NCI-H526 (cell line): ENCODE results near the gene CD24.
A peak's percentile ranks its signal among the peaks of the same experiment; 100 is the strongest.
"Not testable (repeated sequence)": the region's sequence is repeated elsewhere in the genome, so short reads cannot be mapped to it uniquely, and the experiment has no call there.

Experiments
- DNase-seq, 2 experiments: peaks; one replicate each; lab custom pipeline; 2025; lab: John Stamatoyannopoulos, UW

CD24 gene

GRCh38 chr6:106974336-106974998 lies at the start of gene CD24:
Gene CD24 (minus strand): TSS chr6:106974729. CDS start chr6:106974646, 83 bp downstream.
- DNase-seq: peak; percentile 39 to 89

- no peak for DNase-seq
These were observed 47.1 kb upstream of the CD24 start for GRCh38 chr6:107021446-107022185.

- DNase-seq: no peak
These were observed 45.7 kb upstream of the CD24 start for GRCh38 chr6:107020239-107020638.

GRCh38 chr6:107019628-107020027 lies 45.1 kb upstream of the CD24 start:
- not testable (repeated sequence) for DNase-seq

- DNase-seq: no peak
These were observed 44.5 kb upstream of the CD24 start for GRCh38 chr6:107019047-107019446.

- no peak for DNase-seq
These were observed 35.0 kb upstream of the CD24 start for GRCh38 chr6:107009499-107009898.

- DNase-seq: peak; percentile 29 to 78
These were observed 23.0 kb upstream of the CD24 start for GRCh38 chr6:106997392-106998158.

- no peak for DNase-seq
These were observed 21.1 kb upstream of the CD24 start for GRCh38 chr6:106995640-106996039.

GRCh38 chr6:106989737-106990136 lies 15.2 kb upstream of the CD24 start:
- not testable (repeated sequence) for DNase-seq

GRCh38 chr6:106988664-106989063 lies 14.1 kb upstream of the CD24 start:
- DNase-seq: peak in 1 of 2 experiments; percentile 42

- no peak for DNase-seq
These were observed 7.4 kb upstream of the CD24 start for GRCh38 chr6:106981926-106982325.

- no peak for DNase-seq
These were observed 6.4 kb upstream of the CD24 start for GRCh38 chr6:106980926-106981325.

- peak; percentile 69 to 91 for DNase-seq
These were observed 4.9 kb upstream of the CD24 start for GRCh38 chr6:106979435-106979884.

GRCh38 chr6:106977246-106977645 lies 2.7 kb upstream of the CD24 start:
- no peak for DNase-seq

- no peak for DNase-seq
These were observed 1.7 kb upstream of the CD24 start for GRCh38 chr6:106976270-106976669.

GRCh38 chr6:106975738-106976064 lies 1.2 kb upstream of the CD24 start:
- DNase-seq: peak in 1 of 2 experiments; percentile 54

- DNase-seq: peak; percentile 62 to 86
These were observed 639 bp upstream of the CD24 start for GRCh38 chr6:106974999-106975737.

- DNase-seq: peak; percentile 19 to 77
These were observed 643 bp downstream of the CD24 start for GRCh38 chr6:106973836-106974335.

GRCh38 chr6:106973018-106973835 lies 1.3 kb downstream of the CD24 start:
- peak in 1 of 2 experiments; percentile 81 for DNase-seq

GRCh38 chr6:106972500-106972899 lies 2.0 kb downstream of the CD24 start:
- DNase-seq: peak; percentile 37 to 60

- DNase-seq: not testable (repeated sequence)
These were observed 3.8 kb downstream of the CD24 start for GRCh38 chr6:106970769-106971168.
